Amniotic epithelial cell (primary cell): Measurements from ENCODE around the gene KRT17.
"Not testable (repeated sequence)": the region's sequence is repeated elsewhere in the genome, so short reads cannot be mapped to it uniquely, and the experiment has no call there.

Source experiments
- DNase-seq: peaks from one replicate; pipeline ENCODE4 v3.0.0-alpha.2; 2010; ENCODE audit warnings: low read depth

Gene KRT17

DNA sequence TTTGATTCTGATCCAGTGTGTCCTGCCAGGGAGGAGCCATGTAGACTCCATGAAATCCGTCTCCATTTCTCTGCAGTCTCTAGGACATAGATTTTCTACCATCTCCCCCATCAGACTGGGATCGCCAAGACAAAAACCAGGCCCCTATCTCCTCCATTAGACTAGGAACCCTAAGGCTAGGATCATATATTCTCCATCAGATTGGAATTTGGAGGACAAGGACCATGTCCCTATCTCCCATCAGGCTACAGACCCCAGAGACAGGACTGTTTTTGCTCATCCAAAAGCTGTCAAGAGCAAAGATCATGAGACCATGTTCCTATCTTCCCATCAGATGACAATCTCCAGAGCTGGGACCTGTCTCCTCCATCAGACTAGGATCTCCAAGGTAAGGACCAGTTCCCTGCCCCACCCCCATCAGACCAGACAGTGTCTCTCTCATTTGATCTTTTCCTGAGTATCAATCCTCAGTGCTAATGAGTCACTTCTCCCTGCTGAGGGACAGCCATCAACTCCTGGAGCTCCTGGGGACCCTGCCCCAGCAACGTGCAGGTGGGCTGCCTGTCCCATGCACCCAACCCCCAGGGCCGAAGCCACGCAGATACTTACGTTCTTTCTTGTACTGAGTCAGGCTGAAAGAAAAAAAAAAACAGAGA is 4.3 kb downstream of the KRT17 start:
- DNase-seq: not testable (repeated sequence)

DNA sequence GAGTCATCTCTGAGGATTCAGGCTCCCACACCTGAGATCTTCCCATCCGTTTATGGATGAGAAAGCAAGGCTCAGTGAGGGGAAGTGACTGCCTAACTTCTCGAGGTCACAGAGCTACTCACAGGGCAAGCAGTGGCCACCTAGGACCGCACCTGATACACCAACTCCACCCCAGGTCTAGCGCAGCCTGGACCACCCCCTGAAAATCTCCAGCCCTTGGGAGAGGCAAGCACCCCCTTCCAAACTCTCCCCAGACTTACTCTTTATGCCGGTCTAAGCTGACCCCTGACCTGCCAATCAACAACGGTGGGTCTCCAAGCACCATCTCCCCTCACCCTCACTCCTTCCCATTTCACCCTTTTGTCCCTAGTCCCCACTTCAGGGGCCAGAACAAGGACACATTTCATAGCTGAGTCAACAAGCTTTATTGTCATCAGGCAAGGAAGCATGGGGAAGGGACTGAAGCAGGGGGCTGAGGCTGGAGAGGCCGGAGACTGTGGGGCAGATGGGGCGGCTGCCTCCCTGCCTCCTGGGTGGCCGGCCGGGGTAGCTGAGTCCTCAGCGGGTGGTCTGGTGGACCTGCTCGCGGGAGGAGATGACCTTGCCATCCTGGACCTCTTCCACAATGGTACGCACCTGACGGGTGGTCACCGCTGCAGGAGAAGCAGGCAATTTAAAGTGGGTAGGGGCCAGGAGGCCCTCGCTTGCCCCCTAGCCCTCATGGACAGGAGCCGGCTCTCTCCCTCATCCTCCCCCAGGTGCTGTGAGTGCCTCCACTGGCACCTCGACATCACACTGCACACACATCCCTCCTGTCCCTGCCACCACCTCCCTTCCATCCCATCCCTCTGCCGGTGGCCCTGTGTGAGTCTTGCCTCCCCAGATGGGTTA is 5.1 kb downstream of the KRT17 start:
- no peak for DNase-seq

DNA sequence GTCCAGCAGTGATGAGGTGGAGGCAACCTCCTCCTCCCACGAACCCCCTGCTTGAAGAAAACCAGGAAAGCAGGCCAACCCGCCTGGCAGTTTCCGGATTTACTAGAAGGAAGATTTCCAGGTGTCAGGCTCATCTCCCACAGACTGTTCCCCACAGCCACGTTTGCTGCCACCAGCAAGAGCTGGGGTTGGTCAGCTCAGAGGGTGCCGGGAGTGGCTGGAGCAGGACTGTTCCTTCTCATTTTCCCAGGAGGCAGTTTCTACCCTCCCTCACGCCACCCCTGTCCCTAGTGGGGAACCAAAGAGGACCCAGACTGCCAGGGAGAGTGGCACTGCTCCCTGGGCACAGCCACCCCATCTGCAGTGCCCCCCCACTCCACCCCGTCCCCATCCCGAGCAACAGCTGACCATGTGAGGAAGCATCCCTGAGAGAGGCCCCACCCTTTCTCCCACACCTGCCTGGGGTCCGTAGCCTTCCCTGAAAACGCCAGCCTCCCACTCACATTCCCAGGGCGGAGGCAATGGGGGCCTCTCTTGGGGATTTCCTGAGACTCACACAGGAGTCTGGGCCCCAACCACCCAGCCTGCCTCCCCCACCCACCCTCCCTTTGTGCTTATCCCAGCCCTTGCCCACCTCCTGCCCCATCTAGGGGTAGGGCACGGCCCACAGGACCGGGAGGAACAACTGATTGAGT is 5.9 kb downstream of the KRT17 start:
- DNase-seq: peak; percentile 26

DNA sequence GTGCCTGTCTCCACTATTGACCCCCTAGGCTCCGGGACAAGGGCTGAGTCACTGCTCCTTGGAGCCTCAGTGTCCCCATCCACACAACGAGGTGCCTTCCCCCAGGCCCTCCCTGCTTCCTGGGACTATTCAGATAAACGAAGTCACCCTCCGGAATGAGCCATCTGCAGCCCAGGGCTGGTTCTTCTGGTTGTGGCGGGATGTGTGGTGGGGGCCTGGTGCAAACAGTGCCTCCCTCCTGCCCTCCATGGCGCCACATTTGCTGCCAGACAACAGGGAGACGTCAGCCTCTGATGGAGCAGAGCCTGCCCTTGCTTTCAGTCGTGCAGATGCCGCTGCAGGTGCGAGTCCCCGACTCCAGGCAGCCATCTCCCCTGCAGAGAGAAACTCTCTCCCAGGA is 6.7 kb downstream of the KRT17 start:
- no peak for DNase-seq

DNA sequence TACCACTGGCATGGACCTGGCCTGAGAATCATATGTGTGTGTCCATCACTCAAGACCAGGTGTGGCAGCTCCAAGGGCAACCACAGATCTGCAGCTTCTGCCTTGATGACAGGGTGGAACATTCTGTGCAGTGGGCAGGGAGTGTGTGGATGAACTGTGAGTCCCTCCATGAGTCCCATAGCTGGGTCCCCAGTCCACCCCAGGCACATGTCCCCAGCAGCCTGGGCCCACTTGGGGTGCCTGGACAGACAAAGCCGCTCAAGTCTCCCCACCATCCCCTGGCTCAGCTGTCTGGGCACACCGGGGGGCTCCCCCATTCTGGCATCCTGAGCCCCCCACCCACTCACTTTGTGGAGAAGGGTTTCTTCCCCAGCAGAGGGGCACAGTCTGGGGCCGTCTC is 7.2 kb downstream of the KRT17 start:
- no peak for DNase-seq

DNA sequence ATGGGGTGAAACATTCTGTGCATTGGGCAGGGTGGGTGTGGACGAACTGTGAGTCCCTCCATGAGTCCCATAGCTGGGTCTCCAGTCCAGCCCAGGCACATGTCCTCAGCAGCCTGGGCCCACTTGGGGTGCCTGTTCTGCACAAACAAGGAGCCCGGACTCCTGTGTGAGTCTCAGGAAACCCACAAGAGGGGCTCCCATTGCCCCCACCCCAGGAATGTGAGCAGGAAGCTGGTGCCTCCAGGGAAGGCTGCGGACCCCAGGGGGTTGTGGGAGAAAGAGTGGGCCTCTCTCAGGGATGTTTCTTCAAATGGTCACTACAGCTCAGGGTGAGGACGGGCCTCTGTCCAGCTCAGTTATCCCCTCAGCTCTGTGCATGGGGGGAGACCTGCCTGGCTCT is 7.9 kb downstream of the KRT17 start:
- DNase-seq: not testable (repeated sequence)

DNA sequence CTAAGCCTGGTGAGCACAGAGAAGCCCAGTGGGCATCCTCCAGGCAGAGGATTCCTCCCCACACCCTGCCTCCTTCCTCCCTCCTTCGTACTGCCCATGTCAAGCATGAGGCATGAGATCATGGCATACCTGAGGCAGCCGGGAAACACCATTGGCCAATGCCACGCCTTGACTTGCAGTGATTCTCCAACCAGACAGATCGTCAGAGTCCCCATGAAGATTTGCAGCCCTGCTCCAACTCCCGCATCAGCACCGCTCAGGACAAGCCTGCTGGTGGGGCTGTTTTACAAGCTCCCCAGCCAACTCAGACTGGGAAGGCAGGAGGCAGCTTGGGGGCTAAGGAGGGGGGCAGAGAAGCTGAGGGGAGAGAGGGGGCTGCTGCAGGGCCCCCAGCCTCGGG is 8.9 kb downstream of the KRT17 start:
- DNase-seq: peak; percentile 25

DNA sequence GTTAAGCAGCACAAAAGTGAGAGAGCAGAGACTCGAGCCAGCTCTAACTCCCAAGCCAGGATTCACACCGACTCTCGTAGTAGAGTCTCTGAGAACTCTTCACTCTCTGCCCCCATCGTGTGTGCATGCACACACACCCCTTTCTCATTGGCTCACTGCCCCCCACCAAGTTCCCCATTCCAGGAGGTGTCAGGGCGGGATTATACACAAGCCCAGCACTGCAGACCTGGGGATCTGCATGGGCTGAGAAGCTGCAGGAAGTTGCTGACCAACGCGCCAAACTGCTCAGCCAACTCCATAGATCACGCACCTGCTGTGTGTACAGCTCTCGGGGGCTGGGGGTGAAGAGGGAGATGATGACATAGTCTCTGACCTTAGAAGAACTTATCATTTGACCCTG is 9.6 kb downstream of the KRT17 start:
- DNase-seq: not testable (repeated sequence)

DNA sequence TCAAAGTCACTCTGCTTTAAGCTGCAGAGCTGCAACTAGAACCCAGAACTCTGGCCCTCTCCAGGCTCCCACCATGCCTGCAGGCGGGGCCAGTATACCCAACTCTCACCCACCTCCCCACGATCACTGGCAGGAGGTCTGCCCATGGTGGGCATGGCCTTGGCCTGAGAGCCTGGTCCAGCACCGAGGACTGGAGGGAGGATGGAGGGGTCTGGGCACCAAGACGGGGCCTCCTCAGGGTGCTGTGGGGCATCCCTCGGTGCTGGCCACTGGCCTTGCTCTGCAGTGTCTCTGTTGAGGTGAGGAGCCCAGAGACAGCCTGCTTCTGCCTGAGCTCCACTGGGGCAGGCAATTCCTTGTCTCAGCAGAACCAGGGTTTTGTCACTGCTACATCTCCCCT is 10.3 kb downstream of the KRT17 start:
- DNase-seq: no peak

DNA sequence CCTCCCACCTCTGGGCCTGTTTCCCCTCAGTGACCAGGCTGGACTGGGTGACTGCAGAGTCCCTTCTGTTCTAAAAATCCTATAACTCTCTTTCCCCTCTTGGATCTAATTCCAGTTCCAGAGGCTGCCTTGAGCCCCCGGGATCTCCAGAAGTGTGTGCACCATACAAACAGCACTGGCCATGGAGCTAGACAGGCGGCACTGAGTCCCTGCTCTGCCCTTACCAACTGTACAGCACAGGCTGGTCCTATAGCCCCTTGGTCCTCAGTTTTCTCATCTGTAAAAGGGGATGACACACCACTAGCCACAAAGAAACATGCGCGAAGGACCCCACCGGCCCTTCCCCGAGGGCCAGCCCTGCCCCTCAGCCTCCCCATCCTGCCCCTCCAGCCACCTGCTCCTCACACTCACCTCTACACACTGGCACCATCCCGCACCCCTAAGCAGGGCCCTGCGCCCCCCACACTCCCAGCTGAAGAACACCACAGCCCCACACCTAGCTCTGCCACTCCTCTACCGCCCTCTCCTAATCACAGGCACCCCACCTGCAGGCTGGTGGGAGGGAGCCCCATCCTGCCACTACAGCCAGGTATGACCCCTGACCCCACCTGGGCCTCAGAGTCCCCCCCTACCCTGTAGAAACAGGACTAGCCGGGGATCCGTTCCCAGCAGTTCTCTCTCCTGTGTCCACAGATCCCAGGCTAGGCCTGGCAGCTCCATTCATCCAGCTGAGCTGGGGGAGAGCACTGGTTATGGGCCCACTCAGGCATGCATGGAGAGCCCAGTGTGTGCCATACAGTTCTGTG is 10.9 kb downstream of the KRT17 start:
- DNase-seq: no peak

DNA sequence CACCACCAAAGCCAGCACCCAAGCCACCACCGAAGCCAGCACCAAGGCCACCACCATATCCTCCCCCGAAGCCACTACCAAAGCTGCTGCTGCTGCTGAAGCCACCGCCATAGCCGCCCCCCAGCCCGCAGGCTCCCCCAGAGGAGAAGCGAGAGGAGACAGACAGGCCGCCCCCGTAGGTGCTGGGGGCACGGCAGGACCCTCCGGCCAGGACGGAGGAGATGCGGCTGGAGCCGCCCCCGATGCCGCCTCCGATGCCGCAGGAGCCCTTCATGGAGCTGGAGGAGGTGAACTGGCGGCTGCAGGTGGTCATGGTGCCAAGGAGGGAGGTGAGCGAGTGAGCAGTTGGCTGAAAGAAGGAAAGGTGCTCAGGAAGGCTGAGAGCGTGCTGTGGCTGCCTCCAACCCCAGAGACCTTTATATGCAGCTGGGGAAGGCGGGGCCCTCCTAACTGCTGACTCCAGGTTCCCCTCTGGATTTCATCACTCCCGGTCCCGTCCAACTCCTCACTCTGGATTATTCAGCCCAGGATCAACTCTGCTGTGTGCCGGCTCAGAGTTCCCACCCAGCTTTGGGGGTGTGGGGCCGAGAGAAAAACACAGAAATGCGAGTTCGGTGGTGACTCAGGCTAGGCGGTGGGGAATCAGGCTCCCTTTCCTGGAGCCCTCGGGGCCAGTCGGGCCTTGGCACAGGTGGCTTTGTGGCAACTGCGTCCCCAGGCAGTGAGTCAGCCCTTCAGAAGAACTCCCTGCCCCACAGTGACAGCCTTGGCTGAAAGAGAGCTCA is 11.8 kb downstream of the KRT17 start, which contains the start of gene KRT16:
KRT16 (minus strand) TSS at position 392 of the 785 bp plus-strand sequence; CDS start at position 313, 79 bp downstream.
- peak; percentile 39 for DNase-seq

DNA sequence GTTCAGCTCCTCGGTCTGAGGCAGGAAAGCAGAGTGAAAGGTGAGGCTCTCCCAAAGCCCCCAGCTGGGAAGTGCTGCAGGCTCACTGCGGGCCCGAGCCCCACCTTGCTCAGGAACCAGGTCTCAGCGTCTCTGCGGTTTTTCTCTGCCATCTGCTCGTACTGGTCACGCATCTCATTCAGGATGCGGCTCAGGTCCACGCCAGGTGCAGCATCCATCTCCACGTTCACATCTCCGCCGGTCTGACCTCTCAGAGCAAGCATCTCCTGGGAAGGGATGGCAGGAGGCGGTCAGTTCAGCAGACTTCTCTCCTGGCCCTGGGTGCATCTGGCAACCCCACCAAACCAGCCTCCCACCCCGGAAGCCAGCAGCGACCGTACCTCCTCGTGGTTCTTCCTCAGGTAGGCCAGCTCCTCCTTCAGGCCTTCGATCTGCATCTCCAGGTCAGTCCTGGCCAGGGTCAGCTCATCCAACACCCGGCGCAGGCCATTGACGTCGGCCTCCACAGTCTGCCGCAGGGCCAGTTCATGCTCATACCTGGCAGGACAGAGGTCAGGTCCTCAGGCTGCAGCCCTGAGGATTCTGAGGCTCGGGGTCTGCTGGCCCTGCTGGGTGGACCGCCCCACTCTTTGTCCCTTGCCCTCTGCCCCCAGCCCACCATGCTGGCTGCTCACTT is 13.3 kb downstream of the KRT17 start:
- DNase-seq: no peak

DNA sequence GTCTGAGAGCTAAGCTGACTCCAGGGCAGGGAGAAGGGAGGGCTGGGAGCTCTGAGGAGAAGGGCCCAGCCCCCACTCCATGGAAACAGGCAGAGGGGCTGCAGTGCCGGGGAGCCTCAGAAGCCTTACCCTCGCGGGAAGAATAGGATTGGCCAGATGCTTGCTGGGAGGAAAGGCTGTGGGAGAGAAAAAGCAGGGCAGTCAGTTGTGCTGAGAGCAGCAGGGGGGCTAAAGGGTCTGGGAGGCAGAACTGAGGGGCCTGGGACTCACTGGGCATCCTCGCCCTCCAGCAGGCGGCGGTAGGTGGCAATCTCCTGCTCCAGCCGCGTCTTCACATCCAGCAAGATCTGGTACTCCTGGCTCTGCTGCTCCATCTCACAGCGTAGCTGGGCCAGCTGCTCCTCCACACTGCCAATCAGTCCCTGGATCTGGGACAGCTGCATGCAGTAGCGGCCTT is 14.3 kb downstream of the KRT17 start:
- not testable (repeated sequence) for DNase-seq

DNA sequence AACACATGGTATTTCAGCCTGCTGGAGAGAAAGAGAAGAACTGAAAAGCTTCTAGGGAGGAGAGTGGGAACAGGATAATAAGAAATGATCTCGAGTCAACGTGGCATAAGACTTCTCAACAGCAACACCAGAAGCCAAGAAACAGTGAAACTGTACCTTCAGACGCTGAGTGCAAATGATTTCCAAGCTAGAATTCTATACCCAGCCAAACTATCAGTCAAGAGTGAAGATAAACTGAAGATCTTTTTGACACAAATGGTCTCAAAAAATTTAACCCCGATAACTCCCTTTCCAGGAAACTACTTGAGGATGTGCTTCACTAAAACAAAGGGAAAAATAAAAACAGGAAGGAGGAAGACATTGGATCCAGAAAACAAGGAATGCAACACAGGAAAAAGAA is 17.4 kb downstream of the KRT17 start:
- not testable (repeated sequence) for DNase-seq

DNA sequence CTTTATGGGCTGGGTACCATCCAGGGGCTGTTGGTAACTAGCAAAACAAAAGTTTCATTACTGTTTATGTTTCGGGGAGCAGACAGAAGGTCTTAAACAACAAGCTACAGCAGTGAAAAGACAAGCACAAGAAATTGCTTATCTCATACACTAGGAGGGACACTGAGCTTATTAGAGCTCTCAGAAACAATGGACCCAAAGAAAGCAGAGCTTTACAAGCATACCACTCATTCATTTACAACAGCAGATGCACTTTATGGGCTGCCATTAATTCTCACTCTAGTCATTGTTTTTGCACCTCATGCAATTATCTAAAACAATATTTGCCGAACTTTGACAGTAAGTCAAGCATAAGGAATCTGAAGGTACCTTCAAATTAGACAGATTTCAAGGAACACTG is 21.9 kb downstream of the KRT17 start:
- no peak for DNase-seq

DNA sequence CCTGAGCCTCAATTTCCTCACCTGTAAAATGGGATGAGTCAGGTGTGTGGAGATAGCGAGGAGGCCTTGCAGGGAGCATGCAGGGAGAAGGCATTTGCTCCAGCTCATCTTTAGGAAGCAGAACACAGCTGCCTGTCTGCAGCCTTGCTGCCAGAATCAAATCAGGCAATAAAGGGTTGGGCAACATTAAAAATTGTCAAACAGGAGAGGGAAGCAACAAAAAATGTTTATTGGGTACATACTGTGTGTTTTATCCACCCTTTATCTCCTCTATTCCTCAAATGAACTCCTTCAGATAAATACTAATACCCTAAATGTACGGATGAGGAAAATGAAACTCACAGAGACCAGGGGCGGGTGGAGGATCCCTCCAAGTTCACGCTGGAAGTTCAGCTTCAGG is 24.1 kb downstream of the KRT17 start:
- no peak for DNase-seq

DNA sequence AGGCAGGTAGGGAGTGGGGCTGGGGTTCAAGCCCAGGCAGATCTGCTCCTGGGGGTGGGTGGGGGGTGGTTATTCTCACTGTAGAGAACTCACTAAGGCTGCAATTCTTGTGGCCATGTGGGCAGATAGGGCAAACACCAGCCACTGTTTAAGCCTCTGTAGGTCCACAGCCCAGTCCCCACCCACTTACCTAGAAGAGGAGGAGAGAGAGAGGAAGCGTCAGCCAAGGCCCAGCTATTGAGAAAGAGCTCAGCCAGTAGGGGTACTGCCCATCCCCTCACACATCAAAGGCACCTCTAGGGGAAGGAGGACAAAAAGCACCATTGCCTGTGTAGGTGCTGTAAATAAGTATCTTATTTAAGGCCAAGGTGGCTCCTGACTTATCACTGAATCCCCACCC is 24.7 kb downstream of the KRT17 start:
- DNase-seq: no peak

DNA sequence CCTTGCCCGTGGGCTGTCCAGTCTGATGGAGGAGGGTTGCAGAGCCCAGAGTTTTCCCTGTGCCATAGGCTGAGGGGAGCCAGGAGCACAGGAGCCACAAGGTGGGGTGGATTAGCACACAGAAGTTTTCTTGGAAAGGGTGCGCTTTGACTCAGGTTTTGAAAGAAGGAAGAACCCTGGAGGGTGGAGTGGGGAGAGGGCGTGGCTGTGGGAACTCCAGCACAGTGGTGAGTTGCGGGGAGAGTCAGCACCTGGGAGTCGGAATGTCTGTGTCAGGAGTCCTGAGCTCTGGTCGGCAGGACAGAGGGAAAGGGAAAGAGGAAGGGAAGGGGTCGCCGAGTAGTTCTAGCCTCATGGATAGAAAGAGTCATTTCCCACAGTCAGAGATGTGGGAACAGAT is 28.8 kb downstream of the KRT17 start:
- DNase-seq: no peak

DNA sequence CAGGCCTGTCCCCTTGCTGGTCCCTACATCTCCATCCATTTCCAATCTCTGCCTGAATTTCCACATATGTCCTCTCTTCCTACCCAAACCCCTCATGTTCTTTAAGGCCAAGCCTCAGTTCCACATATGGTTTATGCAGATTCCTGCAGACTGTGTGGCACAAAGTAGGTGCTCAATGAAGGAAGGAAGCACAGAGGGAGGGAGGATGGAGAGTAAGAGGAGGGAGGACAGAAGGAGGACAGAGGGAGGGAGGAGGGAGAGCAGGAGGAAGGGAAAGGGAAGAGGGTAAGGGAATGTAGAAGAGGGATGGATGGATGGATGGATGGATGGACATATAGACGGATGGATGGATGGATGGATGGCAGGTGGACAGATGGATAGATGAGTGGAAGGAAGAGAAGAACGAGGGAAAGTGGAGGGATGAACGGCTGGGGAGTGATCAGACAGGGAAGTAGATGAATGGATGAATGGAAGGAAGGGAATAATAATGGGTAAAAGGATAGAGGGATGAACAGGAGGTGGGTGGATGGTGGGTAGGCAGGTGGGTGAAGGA is 29.9 kb downstream of the KRT17 start:
- no peak for DNase-seq

DNA sequence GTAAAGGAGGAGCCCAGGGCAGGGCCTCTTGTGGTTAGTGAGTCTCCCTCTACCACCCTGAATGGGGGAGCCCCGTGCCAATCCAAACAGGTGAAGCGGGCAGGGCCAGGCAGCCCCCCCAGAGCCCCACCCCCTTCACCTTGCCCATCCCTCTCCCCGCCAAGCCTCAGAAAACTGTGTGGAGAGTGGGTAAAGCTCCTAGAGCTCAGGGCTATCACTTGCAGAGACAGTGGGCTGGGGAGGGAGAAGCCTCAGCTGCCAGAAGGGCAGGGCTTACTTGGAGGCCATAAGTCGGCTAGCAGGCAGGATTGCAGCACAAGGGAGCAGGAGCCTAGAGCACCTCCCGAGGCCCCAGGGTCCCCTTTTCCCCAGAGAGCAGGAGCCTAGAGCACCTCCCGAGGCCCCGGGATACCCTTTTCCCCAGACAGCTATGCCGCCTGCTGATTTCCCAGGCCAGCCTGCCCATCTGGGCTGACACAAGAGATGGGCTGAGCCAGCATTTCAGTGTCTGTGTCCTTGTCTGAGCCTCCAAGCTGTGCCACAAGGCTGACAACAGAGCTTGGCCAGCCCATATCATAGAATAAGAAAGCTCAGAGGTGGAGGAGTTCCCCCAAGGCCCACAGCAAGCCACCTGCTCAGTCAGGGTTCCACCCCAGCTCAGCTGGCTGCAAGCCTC is 30.9 kb downstream of the KRT17 start:
- DNase-seq: no peak
